NB4 (cell line): ENCODE measurements around the gene KAZN.

Source experiments
- POLR2A ChIP-seq: IDR thresholded peaks from 2 replicates; pipeline ENCODE4 v1.6.1; 2011; ENCODE audit warnings: mild to moderate bottlenecking; ENCODE audit not compliant: insufficient read length; ENCODE audit errors: extremely low read depth
- TF ChIP-seq, protein P1 (sequence below): IDR thresholded peaks from one replicate; pipeline ENCODE4 v1.5.1; 2012; ENCODE audit warnings: low read depth, low read length

- TF ChIP-seq POLR2A = no peak
- TF ChIP-seq, protein P1, sequence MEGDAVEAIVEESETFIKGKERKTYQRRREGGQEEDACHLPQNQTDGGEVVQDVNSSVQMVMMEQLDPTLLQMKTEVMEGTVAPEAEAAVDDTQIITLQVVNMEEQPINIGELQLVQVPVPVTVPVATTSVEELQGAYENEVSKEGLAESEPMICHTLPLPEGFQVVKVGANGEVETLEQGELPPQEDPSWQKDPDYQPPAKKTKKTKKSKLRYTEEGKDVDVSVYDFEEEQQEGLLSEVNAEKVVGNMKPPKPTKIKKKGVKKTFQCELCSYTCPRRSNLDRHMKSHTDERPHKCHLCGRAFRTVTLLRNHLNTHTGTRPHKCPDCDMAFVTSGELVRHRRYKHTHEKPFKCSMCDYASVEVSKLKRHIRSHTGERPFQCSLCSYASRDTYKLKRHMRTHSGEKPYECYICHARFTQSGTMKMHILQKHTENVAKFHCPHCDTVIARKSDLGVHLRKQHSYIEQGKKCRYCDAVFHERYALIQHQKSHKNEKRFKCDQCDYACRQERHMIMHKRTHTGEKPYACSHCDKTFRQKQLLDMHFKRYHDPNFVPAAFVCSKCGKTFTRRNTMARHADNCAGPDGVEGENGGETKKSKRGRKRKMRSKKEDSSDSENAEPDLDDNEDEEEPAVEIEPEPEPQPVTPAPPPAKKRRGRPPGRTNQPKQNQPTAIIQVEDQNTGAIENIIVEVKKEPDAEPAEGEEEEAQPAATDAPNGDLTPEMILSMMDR = no peak
Measured at GRCh38 chr1:15099441-15100120, 501.1 kb downstream of the KAZN start.
